ENCODE data around the gene FAM25G.

The FAM25G gene

DNA sequence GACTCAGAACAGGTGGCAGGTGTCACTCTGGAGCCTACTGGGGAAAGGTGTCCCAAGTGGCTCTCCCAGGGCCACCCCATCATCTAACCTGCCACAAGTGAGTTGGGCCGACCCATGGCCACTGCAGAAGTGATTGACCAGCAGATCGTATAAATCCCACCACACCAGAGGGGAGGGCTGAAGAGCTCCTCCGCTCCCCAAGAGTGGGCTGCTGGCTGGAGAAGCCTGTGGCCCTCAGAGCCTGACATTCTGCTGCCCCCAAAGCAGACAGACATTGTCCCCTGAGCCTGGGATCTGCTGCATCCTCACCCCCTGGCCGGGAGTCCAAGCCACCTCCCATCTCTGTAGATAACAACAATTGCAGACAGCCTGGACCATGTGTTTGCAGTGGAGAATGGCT is 44.3 kb downstream of the FAM25G start:
- DNase-seq = no peak

DNA sequence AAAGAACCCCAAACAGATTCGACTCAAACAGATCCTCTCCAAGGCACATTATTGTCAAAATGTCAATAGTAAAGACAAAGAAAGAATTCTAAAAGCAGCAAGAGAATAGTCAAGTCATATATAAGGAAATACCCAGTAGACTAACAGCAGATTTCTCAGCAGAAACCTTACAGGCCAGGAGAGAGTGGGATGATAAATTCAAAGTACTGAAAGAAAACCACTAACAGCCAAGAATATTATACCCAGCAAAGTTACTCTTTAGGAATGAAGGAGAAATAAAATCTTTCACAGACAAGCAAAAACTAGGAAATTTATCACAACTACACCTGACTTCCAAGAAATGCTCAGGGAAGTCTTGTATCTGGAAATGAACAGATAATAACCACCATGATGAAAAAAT is 45.8 kb downstream of the FAM25G start:
- no peak for DNase-seq

DNA sequence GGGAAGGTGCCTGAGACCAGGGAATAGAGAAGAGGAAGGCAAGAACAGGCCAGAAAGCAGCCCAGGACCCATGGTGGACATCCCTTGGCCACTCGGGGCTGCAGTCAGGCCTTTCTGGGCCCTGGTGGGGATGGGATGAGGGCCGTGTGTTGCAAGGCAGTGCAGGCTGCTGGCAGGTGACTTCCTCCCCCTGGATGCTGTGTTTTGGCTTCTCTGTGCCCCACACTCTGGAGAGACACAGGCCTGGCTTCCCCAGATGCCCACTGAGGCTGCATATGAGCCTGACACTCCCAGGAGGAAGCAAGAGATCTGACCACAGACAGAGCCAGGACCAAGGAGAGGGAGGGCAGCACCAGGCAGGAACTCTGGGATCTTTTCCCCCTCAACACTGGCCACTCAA is 47.5 kb downstream of the FAM25G start:
- no peak for DNase-seq

DNA sequence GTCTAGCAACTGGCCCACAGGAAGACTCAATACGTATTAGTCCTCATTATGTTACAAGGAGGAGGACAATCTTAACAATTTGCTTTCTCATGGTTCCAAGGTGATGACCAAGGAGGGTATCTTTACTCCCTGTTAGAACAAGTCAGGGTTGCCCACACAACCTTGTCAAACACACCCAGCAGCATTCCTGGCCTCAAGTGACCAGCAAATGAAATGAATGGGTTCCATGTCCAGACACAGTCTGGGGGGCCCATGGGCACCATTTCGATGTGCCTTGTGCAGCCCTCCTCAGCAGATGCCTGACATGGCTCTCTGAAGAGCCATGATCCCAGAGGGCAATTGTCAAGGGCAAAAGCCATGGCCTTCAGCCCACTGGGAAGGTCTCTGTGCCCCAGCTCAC is 48.4 kb downstream of the FAM25G start:
- DNase-seq = no peak

DNA sequence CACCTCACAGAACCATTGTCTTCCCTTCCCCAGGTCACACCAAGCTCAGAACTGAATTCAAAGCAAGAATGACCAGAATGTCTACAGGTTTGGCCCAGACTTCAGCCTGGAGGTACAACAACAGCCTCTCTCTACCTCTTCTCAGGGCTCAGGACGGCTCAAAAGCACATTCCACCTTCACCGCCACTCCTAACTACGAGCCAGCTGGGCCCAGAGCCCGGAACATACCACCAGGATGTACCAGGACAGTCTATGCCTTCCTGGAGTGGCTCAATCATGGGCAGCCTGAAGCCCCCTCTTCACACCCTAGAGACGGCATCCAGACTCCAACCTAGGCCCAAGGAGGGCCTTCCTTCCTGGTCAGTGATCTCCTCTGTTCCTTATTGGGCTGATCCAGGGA is 49.1 kb downstream of the FAM25G start:
- DNase-seq = no peak

DNA sequence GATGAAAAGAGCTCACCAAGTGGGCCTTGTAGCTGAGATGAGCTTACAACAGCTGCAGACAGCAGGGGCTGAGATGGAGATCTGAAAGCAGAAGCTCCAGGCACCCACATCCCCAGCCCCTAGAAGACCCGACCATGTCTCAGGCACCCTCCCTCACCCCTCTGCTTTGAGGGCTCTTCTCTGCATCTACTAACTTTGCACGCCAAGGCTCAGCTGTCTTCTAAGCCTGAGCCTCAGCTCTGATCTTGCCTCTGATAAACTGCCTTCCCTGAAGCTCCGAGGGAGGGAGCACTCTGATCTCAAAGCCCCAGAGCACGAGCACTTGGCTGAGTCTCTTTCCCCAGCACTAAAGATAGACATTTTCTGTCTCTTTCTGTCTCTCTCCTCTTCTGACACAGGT is 49.6 kb downstream of the FAM25G start:
- DNase-seq = peak in 1 of 5 experiments; percentile 86

DNA sequence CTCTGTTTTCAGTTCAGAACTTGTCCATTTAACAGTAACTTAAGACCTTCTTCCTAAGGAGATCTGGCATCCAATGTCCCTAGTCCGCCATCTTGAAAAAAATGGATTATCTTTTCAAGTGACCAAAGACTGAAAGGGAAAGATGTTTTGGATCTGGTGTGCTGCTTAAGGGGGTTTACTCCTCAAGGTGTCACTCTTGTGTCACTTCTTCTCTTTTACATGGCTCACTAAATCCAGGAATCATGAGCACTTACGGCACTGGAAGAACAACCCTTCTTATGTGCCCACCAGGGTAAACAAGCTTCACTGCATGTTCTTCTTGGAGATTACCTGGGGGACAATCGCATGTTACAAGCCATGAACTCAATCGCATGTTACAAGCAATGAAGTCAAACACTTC is 51.3 kb downstream of the FAM25G start:
- no peak for DNase-seq

DNA sequence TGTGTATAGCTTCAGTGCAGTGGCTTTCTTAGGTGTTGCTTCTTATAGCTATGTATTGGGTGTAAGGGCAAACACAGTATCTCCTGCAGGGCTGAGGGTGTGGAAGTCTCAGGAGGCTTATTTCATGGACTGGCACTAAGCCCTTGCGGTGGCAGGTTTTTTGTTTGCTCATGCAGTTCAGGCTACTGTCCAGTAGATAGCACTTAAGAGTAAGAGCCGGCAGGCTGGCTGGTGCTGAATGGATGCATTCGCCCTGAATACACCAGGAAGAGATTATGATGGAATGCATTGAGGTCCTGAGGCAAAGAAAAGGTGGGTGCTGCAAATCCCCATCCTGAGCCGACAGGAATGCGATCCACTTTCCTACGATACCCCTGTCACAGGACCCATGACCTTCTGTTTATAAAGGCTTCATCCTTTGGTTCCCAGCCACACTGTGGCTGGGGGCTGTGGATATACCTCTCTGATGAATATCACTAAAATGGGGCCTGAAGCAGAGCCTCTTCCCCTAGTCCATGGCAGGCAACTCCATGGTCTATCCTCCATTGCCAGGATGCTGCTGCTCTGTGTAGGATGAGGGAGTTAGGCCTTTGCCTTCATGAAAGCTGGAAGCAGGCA is 52.5 kb downstream of the FAM25G start:
- peak in 1 of 5 experiments; percentile 49 for DNase-seq

All from T-helper 2 cell (primary cell).